Sigmoid colon (tissue), 4 donors: ENCODE results near the gene SLC6A18.

Experiments
- EP300 ChIP-seq, 4 donors: sonication (generic); formaldehyde crosslinking; IDR thresholded peaks; one replicate each; pipeline ENCODE4 v1.6.1; 2017; ENCODE audit warnings: antibody characterized with exemption in 4 of 4
- POLR2A ChIP-seq, 2 donors: fragments of 450-650 bp; IDR thresholded peaks; one replicate each; pipeline ENCODE4 v1.6.1; 2016; ENCODE audit warnings: antibody characterized with exemption in 2 of 2, mild to moderate bottlenecking in 2 of 2, moderate library complexity in 2 of 2
- POLR2AphosphoS5 ChIP-seq, 4 donors: sonication (generic); formaldehyde crosslinking; IDR thresholded peaks; one replicate each; pipeline ENCODE4 v1.6.1; 2017; ENCODE audit warnings: antibody characterized with exemption in 4 of 4
- TF ChIP-seq, protein P1 (sequence below), 4 experiments: fragments of 450-650 bp in 3 of 4; fragments of 200-600 bp in 1 of 4; IDR thresholded peaks; one replicate each; pipeline ENCODE4 v1.5.1; 2016 to 2019; ENCODE audit warnings: antibody characterized with exemption in 4 of 4, mild to moderate bottlenecking in 3 of 4, moderate library complexity in 2 of 4

DNA sequence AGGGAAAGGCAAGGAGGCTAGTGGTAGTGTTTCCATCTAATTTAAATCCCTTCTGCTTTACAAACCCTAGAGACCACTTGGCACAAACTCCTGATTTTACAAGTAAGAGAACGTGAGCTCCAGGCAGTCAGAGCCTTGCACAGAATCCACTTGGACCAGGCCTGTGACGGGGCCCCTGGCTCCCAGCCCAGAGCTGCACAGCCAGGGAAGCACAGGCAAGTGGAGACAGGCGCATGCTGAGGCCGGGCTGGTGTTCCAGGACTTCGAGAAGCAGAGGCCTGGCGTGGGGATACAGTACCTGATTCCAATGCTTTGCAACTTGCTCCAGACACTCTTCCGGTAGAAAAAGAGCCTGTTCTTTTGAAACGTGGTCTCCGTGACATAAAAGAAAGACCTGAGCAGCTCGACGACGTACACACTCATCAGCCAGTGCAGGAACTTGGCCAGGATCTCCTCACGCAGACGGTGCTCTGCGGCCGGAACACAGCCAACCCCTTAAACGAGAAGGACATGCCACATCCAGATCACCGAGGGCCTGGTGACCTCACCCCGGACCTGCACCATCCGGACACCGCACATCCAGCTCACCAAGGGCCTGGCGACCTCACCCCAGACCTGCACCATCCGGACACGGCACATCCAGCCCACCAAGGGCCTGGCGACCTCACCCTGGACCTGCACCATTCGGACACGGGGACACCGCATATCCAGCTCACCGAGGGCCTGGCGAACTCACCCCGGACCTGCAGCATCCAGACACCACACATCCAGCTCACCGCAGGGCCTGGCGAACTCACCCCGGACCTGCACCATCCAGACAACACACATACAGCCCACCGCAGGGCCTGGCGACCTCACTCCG is 57.2 kb downstream of the SLC6A18 start:
- TF ChIP-seq, protein P1, sequence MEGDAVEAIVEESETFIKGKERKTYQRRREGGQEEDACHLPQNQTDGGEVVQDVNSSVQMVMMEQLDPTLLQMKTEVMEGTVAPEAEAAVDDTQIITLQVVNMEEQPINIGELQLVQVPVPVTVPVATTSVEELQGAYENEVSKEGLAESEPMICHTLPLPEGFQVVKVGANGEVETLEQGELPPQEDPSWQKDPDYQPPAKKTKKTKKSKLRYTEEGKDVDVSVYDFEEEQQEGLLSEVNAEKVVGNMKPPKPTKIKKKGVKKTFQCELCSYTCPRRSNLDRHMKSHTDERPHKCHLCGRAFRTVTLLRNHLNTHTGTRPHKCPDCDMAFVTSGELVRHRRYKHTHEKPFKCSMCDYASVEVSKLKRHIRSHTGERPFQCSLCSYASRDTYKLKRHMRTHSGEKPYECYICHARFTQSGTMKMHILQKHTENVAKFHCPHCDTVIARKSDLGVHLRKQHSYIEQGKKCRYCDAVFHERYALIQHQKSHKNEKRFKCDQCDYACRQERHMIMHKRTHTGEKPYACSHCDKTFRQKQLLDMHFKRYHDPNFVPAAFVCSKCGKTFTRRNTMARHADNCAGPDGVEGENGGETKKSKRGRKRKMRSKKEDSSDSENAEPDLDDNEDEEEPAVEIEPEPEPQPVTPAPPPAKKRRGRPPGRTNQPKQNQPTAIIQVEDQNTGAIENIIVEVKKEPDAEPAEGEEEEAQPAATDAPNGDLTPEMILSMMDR (IDR thresholded peaks at IDR 0.05) = no peak
- no peak for TF ChIP-seq POLR2A (IDR thresholded peaks at IDR 0.05)
- TF ChIP-seq POLR2AphosphoS5 (IDR thresholded peaks at IDR 0.05) = no peak
- no peak for TF ChIP-seq EP300 (IDR thresholded peaks at IDR 0.05)
